ENCODE results near the gene USP12. TPM values are rescaled to one million over a fixed set of nuclear protein-coding genes. Genes with fewer than 3 reads are reported as not detected.

USP12 gene
- polyA plus RNA-seq, 3 donors, result 6.0 to 17.1 (median 15.3) TPM

DNA sequence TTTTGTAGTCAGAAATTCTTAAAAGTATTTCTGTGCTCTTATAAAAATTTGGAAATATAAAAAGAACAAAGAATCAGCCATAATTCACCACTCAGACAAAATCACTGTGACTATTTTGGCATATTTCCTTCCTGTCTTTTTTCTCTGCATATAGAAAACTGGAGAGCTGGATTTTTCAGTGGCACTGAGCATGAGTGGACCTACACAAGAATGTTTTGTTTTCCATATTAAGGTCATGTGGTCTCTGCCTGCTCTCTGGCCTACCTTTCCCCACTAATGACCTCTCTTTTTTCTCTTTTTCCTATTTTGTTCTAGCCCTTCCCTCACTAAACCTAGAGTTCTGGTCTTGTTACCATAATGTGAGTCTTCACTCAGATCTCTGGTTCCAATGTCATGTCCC, 17.6 kb upstream of the USP12 start:
- no peak overlapping the region for H3K27ac ChIP-seq (ENCODE audit: low read depth, low read length)

DNA sequence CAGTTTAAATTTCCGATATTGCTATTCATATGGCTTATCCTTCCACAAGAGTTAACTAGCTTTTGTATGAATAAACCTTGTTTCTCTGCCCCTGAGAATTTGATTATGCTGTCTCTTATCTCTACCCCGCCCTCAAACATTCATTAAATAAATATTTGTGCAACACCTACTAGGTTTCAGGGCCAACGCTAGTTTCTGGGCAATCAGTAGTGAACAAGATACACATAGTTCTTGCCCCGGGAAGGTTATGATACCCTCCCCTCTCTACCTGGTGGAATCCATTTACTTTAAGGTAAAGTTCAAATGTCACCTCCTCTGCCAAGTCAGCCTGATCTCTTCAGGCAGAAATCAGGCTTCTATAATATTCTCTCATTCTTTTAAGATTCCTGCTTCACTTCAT, 16.6 kb upstream of the USP12 start:
- H3K27ac ChIP-seq (ENCODE audit: low read depth, low read length), result no peak overlapping the region
- 44 to 83% (median 79%) methylated on average over 4 of the region's 4 CpGs for WGBS, 3 donors

DNA sequence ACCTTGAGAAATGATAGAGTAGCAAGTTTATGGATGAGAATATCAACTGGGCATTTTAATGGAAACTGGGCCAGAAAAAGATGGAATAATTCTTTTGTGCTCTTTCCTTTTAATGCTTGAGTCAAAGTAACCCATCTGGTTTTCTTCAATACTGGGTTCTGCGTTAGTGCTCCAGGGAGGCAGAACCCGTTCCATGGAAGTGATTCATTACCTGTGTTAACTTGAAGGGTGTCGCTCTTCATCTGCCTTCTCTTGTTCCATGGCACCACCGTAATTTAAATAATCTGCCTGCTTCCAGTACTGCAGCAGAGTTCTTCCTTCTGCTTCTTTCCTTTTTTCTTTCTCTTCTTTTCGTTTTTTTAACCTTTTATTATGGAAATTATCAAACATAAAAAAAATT, 14.7 kb upstream of the USP12 start:
- WGBS, 3 donors, result 73 to 78% (median 73%) methylated on average over 5 of the region's 5 CpGs
- no peak overlapping the region for H3K27ac ChIP-seq (ENCODE audit: low read depth, low read length)

DNA sequence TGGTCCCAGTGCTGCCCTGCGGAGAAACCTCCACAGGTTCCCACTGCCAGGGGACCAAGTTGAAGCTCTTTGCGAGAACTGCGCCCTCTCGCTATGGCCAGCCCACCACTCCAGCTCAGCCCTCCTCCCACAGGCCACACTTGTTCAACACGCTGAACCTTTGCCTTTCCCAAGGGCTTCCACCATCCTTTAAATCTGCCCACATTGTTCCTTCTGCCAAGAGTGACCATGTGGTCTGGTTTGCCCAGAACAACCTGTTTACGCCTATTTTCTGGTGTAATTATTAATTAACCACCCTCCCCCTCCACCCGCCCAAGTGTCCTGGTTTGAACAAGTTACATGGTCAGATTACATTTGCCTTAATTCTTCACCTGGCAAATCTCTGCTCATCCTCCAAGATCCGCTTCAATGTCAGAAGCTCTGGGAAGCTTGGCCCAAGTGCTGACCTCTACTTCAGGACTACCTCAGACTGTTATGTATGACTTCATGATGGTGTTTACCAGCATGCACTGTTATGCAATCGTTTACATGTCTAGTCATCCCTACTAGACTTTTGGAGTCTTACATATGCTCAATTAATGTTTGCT, 12.0 kb upstream of the USP12 start:
- 68 to 81% (median 80%) methylated on average over 9 of the region's 9 CpGs for WGBS, 3 donors
- H3K27ac ChIP-seq (ENCODE audit: low read depth, low read length), result no peak overlapping the region

DNA sequence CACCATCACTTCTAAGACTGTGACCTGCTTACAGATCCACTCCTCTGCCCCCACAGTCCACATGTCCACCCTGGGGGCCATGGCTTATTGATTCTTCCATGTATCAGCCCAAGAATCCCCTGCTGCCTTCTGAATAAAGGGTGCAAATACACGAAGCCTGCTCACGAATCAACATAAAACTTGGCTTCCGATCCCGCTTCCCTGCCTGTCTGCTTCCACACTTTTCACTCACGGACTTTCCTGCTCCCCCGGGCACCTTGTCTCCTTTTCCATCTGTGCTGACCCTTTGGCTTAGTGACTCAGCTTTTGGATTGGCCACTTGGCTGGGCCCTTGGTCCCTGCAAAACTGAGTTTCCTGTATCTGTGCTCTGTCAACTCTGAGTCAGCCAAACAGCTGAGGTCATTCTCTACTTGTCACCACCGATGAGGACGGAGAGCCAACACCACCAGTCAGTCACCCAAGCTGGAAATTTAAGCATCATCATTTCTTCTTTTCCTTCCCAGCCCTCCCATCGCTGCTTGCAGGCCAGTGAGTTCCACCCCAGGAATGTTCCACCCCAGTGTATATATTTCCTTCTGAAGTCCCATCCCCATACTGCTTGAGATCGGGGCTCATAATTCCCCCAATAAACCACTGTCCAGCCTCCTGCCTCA, 11.4 kb upstream of the USP12 start:
- H3K27ac ChIP-seq (ENCODE audit: low read depth, low read length), result no peak overlapping the region
- 43 to 58% (median 48%) methylated on average over 10 of the region's 10 CpGs for WGBS, 3 donors

DNA sequence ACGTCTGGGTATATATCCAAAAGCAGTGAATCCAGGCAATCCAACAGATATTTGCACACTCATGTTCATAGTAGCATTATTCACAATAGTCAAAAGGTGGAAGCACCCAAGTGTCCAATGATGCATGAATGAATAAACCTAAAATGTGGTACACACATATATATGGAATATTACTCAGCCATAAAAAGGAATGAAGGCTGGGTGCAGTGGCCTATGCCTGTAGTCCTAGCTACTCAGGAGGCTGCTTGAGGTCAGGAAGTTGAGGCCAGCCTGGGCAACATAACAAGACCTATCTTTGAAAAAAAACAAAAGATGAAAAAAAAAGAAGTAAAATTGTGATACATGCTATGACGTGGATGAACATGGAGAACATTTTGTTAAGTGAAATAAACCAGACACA, 10.4 kb upstream of the USP12 start:
- H3K27ac ChIP-seq (ENCODE audit: low read depth, low read length), result no peak overlapping the region
- WGBS, 3 donors, result 90 to 96% (median 92%) methylated on average over 2 of the region's 2 CpGs

DNA sequence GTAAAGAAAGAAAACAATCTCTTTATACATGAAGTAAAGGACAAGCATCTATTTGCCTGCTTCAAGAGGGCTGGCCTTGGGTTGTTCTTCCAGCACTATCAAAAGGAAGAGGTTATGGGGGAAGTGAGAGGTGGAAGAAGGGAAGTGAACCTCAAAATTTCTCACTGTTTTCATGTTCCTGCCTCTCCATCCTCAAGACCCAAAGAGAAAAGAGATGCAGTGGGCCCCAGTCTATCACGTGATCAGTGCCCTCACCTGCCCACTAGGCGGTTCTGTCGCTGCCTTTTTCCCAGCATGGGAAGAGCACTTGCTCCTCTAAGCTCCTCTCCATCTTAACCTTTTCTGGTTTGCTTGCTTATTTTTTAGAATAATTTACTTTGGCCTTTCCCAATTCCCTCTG, 6.2 kb upstream of the USP12 start:
- H3K27ac ChIP-seq (ENCODE audit: low read depth, low read length), result no peak overlapping the region
- 51 to 87% (median 75%) methylated on average over 3 of the region's 3 CpGs for WGBS, 3 donors

DNA sequence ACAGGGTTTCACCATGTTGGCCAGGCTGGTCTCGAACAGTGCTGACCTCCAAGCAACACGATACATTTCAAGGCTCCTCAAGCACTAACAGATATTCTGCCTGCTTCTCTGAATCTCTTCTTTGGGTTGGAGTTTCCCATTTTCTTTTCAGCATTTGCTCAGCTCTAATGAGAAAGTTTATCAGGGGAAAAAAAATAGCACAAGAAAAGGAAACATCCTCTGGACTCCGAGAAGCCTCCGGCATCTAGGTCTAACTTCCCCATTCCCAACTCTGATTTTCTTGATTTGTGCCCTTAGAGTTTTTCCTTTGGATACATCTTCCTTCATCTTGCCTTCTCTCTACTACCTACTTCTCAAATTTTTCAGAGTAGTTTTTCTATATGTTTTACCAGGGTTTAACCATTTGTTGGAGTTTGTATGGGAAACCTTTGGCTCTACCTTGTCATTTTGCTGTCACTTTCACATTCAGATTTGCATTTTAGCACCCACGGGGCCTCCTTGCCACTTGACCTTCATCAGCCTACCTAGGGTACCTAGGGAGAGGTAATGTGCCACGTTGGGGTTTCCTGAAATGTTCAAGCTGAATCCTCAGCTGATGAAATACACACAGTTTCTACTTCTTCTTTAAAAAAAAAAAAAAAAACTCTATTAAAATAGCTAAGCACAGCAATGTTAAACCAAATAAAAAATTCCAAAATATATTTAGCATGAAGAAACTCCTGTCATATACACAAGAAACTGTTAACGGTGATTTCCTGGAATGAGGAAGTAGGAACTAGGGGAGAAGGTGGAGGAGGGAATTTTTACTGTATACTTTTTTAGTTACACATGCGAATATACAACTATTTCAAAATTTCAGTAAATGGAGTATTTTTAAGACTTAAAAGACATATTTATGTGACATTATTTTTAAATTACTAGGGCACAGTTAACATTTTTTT, 5.1 kb upstream of the USP12 start:
- 60 to 76% (median 66%) methylated on average over 8 of the region's 8 CpGs for WGBS, 3 donors
- H3K27ac ChIP-seq (ENCODE audit: low read depth, low read length), result no peak overlapping the region

DNA sequence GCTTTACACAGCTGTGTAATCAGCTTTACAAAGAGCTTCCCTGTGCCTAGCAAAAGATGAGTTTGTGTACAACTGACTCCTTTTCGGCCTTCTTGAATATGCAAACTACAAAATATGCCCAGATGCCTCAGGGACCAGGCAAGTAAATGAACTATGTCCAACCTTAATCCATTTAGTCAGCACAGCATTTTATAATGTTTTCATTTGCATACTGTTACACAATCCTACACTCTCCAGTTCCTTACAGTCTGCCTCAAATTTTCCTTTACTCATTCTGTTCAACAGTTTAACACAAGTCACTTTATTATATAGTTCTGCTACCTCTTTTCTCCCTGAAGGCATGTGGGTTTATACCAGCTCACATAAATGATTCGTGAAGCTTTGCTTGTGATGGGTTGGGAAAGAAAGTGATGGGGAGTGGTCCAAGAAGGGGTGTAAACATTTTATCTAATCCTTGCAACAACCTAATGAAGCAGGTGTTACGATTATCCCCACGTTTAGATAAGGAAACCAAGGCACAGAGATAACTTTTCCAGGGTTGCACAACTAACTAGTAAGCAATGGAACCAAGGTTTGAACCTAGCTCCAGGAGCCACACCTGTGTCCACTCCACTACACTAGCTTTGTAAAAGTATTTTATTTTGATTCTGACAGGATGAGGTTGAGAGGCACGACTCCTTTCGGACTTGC, 3.3 kb upstream of the USP12 start:
- no peak overlapping the region for H3K27ac ChIP-seq (ENCODE audit: low read depth, low read length)
- 64 to 80% (median 75%) methylated on average over 6 of the region's 6 CpGs for WGBS, 3 donors

DNA sequence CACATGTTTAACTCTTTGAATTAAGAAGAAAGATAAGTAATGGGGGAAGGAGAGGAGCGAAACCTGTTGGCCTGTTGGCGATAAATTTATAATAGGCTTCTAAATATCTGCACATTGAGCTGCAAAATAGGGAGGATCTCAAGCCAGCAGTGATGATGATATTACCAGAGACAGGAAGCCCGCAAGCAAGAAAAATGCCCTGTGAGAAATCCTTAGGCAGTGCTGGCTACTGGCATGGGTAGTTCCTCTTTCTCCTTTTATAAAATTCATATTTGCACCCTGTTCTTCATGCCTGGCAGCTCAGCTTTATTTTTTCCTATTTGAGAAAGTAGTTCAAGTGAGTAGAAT, 858 bp upstream of the USP12 start:
- 8 to 18% (median 16%) methylated on average over 3 of the region's 3 CpGs for WGBS, 3 donors
- no peak overlapping the region for H3K27ac ChIP-seq (ENCODE audit: low read depth, low read length)

DNA sequence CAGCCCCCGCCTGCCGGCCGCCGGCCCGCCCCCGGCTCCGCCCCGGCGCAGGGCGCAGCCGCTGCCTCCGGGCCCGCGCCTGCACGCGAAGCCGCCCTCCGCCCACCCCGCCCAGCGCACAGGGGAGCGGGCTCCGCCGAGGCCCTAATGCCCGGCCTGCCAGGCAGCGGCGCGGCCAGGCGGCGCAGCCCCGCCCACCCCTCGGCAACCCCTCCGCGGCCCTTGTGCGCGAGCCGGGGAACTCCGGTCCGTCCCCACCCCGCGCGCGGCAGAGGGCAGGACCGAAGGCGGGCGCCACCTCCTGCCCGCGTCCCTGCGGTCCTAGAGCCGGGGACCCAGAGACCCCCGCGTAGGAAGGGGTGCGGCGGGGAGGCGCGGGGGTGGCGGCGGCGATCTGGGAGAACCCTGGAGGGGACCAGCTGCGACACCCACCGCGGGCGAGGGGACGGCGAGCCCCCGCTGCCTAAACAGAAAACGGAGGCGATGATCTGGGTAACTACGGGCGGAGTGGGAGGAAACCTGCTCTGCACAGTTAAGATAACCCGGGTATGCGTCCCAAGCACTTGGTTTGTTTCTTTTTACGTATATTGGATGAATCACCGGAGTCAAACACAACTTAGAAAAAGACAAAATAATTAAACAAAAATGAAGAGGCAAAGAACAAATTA, 350 bp upstream of the USP12 start:
- peak overlapping the region; percentile 52 for H3K27ac ChIP-seq (ENCODE audit: low read depth, low read length)
- WGBS, 3 donors, result 0 to 1% (median 1%) methylated on average over 62 to 73 of the region's 73 CpGs

DNA sequence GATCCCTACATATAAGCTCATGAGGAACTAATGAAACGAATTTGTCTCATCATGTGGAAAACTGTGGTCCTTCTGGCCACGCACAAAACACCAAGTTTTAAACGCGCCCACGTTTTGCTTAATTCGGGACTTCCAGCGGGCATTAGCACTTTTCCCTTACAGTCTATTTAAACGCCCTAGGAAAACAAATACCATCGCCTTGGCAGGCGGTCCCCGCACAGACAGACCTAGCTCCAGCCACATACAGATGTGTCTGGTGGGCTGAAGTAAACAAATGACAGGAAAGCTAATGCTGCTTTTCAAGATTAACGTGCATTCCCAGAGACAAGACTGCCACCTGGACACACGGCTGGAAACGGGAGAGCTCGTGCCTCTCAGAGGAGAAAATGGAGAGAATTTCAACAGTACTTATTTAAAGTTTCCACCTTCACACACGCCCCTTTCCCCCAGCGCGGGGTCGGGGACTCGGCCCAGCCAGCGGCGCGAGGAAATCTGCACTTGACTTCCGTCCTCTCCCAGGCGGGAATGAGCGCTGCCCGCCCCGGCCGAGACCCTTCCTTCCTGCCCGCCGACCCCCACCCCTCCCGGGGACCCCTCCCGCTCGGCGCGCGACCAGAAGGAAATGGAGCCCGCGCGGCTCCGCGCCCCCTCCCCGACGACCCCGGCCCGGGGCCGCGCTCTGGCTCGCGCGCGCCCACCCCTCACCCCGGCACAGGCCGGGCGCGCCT, 931 bp downstream of the USP12 start:
- peak overlapping the region; percentile 79 for H3K27ac ChIP-seq (ENCODE audit: low read depth, low read length)
- WGBS, 3 donors, result 0 to 2% (median 1%) methylated on average over 37 to 56 of the region's 56 CpGs

DNA sequence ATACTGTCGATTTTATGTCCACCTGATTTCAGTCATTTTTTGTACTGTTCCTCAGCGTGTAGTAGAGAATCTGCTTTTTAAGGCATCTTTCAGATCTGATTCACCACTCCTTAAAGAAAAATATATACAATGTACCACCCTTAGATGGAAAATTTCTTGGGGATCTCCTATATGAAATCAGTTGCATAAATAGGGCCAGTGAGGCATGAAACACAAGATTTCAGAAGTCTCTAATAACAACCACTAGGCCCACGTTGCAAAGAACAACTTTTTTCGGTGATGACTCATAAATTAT, 1.4 kb downstream of the USP12 start:
- WGBS, 3 donors, result 17 to 26% (median 23%) methylated on average over 4 of the region's 4 CpGs
- H3K27ac ChIP-seq (ENCODE audit: low read depth, low read length), result peak overlapping the region; percentile 60

DNA sequence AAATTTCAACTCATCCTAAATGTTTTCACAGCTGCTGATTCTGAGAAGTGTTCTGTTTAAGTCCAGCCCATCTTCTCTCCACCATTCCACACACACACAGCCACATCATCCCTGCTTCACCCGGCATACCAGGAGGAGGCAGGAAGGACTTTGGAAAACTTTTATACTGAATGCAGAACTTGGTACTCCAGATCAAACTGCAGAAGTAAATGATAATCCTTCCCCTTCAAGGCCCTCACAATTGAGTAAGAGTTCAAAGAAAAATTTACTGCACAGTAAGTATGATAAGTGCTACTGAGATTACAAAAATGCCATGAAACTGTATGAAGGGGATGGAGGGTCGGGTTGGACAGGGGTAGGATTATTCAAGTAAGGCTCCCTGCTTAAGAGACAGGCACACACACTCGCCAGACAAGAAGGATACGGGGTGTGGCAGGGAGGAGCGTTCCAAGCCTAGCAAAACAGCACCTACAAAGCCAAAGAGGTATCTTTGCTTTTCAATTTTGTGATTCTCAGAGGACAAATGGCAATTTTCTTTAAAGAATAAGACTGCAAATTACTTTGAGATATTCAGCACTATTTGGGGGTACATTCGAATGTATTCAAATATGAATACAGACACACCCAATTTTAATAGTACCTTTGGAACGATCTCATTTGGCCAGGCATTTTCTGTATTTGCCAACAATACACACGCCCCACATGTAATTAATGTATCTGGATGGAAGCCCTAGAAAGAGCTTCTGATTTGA, 2.5 kb downstream of the USP12 start:
- H3K27ac ChIP-seq (ENCODE audit: low read depth, low read length), result no peak overlapping the region
- 40 to 49% (median 45%) methylated on average over 8 of the region's 8 CpGs for WGBS, 3 donors

DNA sequence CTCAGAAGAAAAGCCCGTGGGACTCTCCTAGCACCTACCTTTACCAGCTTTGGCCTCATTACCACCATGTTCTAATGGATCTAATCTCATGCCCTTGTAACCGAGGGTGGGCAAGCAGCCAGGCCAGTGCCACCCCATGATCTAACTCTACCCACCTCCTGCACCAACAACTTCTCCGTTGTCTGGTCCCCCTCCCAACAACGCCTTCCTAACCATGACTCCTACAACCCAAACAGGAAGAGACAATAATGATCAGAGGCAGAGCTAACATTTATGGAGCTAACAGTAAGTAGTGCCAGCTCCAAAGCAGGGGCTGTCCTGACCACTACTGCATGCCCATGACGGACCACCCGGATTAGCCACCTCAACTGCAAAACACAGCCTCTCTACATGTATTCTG, 3.5 kb downstream of the USP12 start:
- no peak overlapping the region for H3K27ac ChIP-seq (ENCODE audit: low read depth, low read length)
- 43 to 45% (median 45%) methylated on average over 6 of the region's 6 CpGs for WGBS, 3 donors

DNA sequence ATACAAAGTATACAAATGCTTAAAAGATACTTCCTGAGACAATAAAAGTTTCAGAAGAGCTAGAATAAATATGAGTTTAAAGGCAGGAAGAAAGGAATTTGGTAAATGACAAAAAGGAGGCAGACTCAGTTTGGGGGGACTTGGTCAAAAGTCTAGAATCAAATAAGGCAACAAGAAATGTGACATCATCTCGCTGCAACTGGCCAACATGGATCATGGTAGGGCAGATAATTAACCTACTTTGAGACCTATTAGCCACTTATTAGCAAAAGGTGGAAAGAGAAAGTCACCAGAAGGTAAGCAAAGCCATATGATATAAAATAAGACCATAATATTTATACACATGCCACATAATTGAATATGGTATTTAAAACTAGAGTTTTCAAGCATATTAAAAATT, 5.3 kb downstream of the USP12 start:
- 88 to 98% (median 89%) methylated on average over 1 of the region's 1 CpG for WGBS, 3 donors
- no peak overlapping the region for H3K27ac ChIP-seq (ENCODE audit: low read depth, low read length)

DNA sequence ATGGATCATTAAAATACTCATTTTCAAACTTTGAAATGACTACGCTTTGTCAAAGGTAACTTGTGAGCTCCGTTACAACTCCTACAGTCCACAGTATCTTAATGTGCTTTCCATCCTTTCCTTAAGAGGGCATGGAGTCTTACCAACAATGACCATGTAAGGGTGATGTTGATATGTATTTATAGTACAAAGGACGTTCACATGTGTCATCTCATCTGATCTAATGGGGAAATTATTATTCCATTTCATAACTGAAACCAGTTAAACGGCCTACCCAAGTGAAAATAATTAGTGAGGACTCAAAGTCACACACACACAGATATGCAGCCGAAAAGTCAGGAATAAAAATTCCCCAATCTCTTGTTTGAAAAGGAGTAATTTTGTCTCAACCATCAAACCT, 9.6 kb downstream of the USP12 start:
- no peak overlapping the region for H3K27ac ChIP-seq (ENCODE audit: low read depth, low read length)
- WGBS, 3 donors, result 70 to 78% (median 78%) methylated on average over 5 of the region's 5 CpGs
